GM12801 (cell line): ENCODE results near the gene OPTC.

Experiments
- TF ChIP-seq, protein P1 (sequence below): IDR thresholded peaks from one replicate; pipeline ENCODE4 v1.5.1; 2011; ENCODE audit warnings: control low read depth; ENCODE audit not compliant: insufficient read length; ENCODE audit errors: extremely low read depth

The OPTC gene

GRCh38 chr1:203538726-203539125 is 44.8 kb downstream of the OPTC start:
- TF ChIP-seq, protein P1, sequence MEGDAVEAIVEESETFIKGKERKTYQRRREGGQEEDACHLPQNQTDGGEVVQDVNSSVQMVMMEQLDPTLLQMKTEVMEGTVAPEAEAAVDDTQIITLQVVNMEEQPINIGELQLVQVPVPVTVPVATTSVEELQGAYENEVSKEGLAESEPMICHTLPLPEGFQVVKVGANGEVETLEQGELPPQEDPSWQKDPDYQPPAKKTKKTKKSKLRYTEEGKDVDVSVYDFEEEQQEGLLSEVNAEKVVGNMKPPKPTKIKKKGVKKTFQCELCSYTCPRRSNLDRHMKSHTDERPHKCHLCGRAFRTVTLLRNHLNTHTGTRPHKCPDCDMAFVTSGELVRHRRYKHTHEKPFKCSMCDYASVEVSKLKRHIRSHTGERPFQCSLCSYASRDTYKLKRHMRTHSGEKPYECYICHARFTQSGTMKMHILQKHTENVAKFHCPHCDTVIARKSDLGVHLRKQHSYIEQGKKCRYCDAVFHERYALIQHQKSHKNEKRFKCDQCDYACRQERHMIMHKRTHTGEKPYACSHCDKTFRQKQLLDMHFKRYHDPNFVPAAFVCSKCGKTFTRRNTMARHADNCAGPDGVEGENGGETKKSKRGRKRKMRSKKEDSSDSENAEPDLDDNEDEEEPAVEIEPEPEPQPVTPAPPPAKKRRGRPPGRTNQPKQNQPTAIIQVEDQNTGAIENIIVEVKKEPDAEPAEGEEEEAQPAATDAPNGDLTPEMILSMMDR, result no peak

- TF ChIP-seq, protein P1, result no peak
These were observed 46.0 kb downstream of the OPTC start for GRCh38 chr1:203539831-203540546.

GRCh38 chr1:203544485-203544884 is 50.5 kb downstream of the OPTC start:
- TF ChIP-seq, protein P1, result no peak

DNA sequence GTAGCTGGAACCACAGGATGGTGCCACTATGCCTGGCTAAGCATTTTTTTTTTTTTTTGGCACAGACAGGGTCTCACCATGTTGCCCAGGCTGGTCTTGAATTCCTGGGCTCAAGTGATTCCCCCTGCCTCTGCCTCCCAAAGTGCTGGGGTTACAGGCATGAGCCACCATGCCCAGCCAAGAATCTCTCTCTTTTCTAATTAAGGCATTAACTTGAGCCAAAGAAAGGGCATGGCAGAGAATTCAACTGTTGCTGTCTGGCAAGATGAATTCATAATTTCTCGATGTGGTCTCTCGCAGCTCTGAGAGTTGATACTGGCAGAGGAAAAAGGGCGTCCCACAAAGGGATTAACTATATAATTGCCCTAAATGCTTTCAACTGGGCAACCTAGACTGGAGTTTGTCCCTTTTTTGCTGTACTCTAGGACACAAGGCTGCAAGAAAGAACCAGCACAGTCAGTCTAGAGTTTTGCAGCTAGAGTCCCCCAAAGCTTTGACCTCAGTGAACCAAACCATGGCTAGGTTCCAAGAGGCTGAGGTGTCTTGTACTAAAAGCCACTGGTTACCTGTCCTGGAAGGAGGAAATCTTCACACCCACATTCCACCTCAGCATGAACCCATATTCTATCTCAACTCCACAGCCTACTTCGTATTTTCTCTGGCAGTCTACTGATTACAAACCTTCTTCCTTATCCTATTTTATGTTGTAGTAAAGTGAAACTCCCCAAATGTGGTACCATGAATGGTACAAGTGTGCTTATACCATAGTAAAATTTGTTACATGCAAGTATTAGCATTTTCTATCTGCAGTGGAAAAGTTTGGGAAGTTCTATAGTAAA is 51.2 kb downstream of the OPTC start:
- TF ChIP-seq, protein P1, result no peak

- TF ChIP-seq, protein P1, result no peak
These were observed 52.3 kb downstream of the OPTC start for GRCh38 chr1:203546274-203546673.

GRCh38 chr1:203547147-203547546 is 53.2 kb downstream of the OPTC start:
- TF ChIP-seq, protein P1, result no peak

DNA sequence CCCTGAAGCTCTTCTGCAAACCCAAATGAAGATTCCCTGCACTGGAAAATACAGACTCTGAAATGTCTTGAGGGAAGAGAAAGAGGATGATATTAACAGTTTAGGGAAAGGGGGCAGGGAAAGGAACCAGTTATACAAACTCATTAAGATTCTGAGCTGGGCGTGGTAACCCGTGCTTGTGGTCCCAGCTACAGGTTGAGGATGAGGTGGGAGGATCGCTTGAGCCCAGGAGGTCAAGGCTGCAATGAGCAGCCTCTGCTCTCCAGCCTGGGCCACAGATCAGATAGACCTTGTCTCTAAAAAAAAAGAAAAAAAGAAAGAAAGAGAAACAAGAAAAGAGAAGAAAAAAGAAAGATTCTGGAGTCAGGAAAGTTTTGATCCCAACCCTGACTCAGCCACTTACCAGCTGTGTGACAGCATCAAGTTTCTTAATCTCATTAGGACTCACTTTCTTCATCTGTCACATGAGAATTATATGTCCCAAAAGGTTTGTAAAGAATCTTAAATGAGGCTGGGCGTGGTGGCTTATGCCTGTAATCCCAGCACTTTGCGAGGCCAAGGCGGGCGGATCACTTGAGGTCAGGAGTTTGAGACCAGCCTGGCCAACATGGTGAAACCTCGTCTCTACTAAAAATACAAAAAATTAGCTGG is 53.9 kb downstream of the OPTC start:
- TF ChIP-seq, protein P1, result no peak
